Adrenal gland (tissue), 5 donors: ENCODE measurements around the gene NKX1-2.

Experiments
- CTCF ChIP-seq, 6 experiments: fragments of 450-650 bp in 4 of 6; fragments of 200-600 bp in 2 of 6; sonication (generic) in 1 of 6; IDR thresholded peaks; 1 replicate in 5 of 6; 2 replicates in 1 of 6; pipeline versions ENCODE4 v1.5.1 to v1.8.0; 2016 to 2021; ENCODE audit warnings: antibody characterized with exemption in 6 of 6, mild to moderate bottlenecking in 2 of 6, moderate library complexity in 1 of 6
- POLR2A ChIP-seq, 2 donors: fragments of 450-650 bp; IDR thresholded peaks; one replicate each; pipeline ENCODE4 v1.6.1; 2017; ENCODE audit warnings: antibody characterized with exemption in 2 of 2, mild to moderate bottlenecking in 2 of 2, moderate library complexity in 1 of 2
- donor health status: DM: no; HTN: no; CAD: no.

- TF ChIP-seq CTCF (IDR thresholded peaks at IDR 0.05) (no peak), POLR2A (IDR thresholded peaks at IDR 0.05) (no peak)
These were observed 21.0 kb upstream of the NKX1-2 start for GRCh38 chr10:124470544-124471434.
